GM21447 (cell line): ENCODE data around the gene WRAP53.

ENCODE experiments used
- ATAC-seq: cut with Tn5 transposase; IDR thresholded peaks from one replicate; pipeline ENCODE4 v1.9.1; 2021; ENCODE audit not compliant: unreplicated experiment

The WRAP53 gene

DNA sequence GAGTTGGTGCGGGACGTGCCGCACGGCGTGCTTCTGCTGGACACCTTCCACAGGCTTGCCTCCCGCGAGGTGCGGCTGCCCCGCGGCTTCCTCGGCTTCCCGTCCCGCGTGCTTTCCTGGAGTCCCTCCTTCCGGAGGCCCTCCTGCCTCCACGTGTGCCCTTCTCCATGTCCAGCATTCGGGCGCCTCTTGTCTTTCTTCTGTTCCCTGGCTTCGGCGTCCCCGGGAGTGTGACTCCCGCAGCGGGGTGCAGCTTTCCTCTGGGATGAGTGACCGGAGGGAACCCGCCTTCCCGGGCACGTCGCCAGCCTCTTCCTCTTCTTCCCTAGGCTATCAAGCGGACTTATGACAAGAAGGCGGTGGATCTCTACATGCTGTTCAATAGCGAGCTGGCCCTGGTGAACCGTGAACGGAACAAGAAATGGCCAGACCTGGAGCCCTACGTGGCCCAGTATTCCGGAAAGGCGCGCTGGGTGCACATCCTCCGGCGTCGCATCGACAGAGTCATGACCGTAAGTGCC lies 52.3 kb downstream of the WRAP53 start:
- no peak for ATAC-seq

GRCh38 chr17:7742729-7743128 lies 54.5 kb downstream of the WRAP53 start:
- ATAC-seq, result no peak

- no peak for ATAC-seq
These were observed 56.1 kb downstream of the WRAP53 start for GRCh38 chr17:7744416-7744815.

GRCh38 chr17:7745748-7746470 lies 57.6 kb downstream of the WRAP53 start:
- ATAC-seq, result no peak

DNA sequence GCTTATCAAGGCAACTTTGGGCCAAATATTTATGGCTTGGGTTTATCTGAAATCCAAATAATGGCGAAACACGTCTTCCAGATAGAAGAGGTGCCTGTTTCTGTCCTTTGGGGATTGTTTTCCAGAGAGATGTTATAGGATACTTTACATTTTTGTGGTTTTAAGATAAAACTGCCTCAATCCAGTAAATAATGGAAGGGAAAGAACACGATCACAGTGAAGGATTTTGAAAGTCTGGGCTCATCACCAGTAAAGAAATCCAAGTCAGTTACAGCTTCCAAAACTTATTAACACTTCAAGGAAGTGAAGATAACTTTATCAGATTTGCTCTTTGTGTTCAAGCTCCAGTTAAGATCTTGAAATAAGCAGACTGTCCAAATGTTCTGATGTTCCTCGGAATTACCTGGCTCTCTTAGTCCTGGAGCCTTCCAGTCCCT lies 59.4 kb downstream of the WRAP53 start:
- ATAC-seq, result no peak

DNA sequence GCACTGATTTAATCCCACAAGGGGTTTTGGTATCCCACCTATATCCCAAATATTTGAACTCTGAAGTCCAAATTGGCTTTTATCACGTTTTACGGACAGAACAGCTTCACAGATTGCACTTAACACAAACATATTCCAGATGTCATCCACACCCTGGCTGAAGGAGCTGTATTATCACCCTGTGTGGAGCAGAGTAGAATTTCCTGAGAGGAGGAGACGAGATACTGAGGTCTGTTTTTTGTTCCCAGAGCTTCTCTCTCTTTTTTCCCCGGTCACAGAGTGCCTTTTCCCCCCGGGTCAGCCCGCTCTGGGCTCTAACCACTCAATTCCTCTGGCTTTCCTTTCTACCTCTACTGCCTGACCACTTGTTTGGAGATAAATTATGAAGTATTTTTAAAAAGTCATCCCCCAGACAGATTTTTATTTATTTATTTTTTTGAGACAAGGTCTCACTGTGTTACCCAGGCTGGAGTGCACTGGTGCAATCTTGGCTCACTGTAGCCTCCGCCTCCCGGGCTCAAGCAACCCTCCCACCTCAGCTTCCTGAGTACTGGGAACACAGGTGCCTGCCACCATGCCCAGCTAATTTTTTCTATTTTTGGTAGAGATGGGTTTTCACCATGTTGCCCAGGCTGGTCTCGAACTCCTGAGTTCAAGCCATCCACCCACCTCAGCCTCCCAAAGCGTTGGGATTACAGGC lies 59.9 kb downstream of the WRAP53 start:
- ATAC-seq, result no peak

- ATAC-seq, result no peak
These were observed 62.1 kb downstream of the WRAP53 start for GRCh38 chr17:7750321-7750821.
